Tibial nerve (tissue), 4 donors: ENCODE data around the gene IP6K3.

ENCODE experiments used
- CTCF ChIP-seq, 5 experiments: fragments of 200-600 bp in 3 of 5; fragments of 450-650 bp in 2 of 5; sonication (generic) in 3 of 5; IDR thresholded peaks; one replicate each; pipeline ENCODE4 v1.5.1; 2016 to 2019; ENCODE audit warnings: antibody characterized with exemption in 5 of 5, mild to moderate bottlenecking in 3 of 5, moderate library complexity in 2 of 5
- EP300 ChIP-seq, 2 donors: sonication (generic); formaldehyde crosslinking; IDR thresholded peaks; one replicate each; pipeline ENCODE4 v1.6.1; 2017; ENCODE audit warnings: antibody characterized with exemption in 2 of 2, mild to moderate bottlenecking in 1 of 2

DNA sequence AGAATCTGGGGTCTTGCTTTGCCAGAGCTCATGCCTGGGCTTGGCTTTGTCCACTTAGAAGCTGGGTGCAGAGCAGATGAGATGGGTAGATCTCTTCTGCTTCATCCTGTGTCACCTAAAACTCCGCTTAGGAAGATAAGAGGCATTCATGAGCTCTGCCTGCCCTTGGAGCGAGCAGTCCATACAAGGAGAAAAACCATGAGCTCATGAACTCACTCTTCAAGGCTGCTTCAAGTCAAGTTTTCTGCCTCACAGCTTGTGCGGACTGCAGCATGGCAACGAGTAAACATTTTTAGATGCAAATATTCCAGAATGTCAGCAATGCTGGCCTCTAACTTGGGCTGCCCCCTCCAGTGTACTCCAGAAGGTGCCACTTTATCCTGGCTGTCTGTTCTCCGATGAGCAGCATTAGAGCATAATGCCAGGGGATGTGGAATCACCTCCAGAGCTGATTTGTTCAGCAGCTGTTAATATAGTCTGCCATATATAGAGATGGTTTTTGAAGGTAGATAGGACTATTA lies 24.5 kb downstream of the IP6K3 start:
- TF ChIP-seq EP300 (IDR thresholded peaks at IDR 0.05) (no peak), CTCF (IDR thresholded peaks at IDR 0.05) (no peak)
